Measurements from ENCODE around the gene NAAA. TPM values are rescaled to one million over a fixed set of nuclear protein-coding genes. Genes with fewer than 3 reads are reported as not detected.
"Not testable (repeated sequence)": the region's sequence is repeated elsewhere in the genome, so short reads cannot be mapped to it uniquely, and the experiment has no call there.

NAAA gene
- 28.0 TPM for total RNA-seq

GRCh38 chr4:75940692-75941253, at the start of gene NAAA:
Gene NAAA, minus strand, starts transcription at chr4:75941013. Its CDS starts 64 bp downstream, at chr4:75940949.
- DNase-seq (ENCODE audit: low spot score) = peak; percentile 81

GRCh38 chr4:75989846-75990528, 49.2 kb upstream of the NAAA start:
- DNase-seq (ENCODE audit: low spot score) = no peak

GRCh38 chr4:75985116-75985515, 44.3 kb upstream of the NAAA start:
- no peak for DNase-seq (ENCODE audit: low spot score)

GRCh38 chr4:75980576-75980975, 39.8 kb upstream of the NAAA start:
- no peak for DNase-seq (ENCODE audit: low spot score)

- no peak for DNase-seq (ENCODE audit: low spot score)
Observed at GRCh38 chr4:75976177-75976576, 35.4 kb upstream of the NAAA start.

GRCh38 chr4:75973766-75974165, 33.0 kb upstream of the NAAA start:
- no peak for DNase-seq (ENCODE audit: low spot score)

- no peak for DNase-seq (ENCODE audit: low spot score)
Observed at GRCh38 chr4:75968084-75968483, 27.3 kb upstream of the NAAA start.

GRCh38 chr4:75963558-75963957, 22.7 kb upstream of the NAAA start:
- no peak for DNase-seq (ENCODE audit: low spot score)

GRCh38 chr4:75962072-75962471, 21.3 kb upstream of the NAAA start:
- not testable (repeated sequence) for DNase-seq (ENCODE audit: low spot score)

- DNase-seq (ENCODE audit: low spot score) = not testable (repeated sequence)
Observed at GRCh38 chr4:75958546-75958945, 17.7 kb upstream of the NAAA start.

- DNase-seq (ENCODE audit: low spot score) = not testable (repeated sequence)
Observed at GRCh38 chr4:75954811-75955210, 14.0 kb upstream of the NAAA start.

GRCh38 chr4:75953509-75953908, 12.7 kb upstream of the NAAA start:
- DNase-seq (ENCODE audit: low spot score) = no peak

GRCh38 chr4:75950213-75950815, 9.5 kb upstream of the NAAA start:
- DNase-seq (ENCODE audit: low spot score) = no peak

GRCh38 chr4:75948822-75949444, 8.1 kb upstream of the NAAA start:
- DNase-seq (ENCODE audit: low spot score) = no peak

GRCh38 chr4:75939890-75940691, 722 bp downstream of the NAAA start:
- DNase-seq (ENCODE audit: low spot score) = peak; percentile 59

GRCh38 chr4:75935628-75936027, 5.2 kb downstream of the NAAA start:
- DNase-seq (ENCODE audit: low spot score) = no peak

- no peak for DNase-seq (ENCODE audit: low spot score)
Observed at GRCh38 chr4:75930152-75930551, 10.7 kb downstream of the NAAA start.

- not testable (repeated sequence) for DNase-seq (ENCODE audit: low spot score)
Observed at GRCh38 chr4:75924916-75925315, 15.9 kb downstream of the NAAA start.

GRCh38 chr4:75924309-75924827, 16.4 kb downstream of the NAAA start:
- no peak for DNase-seq (ENCODE audit: low spot score)

GRCh38 chr4:75922588-75922987, 18.2 kb downstream of the NAAA start:
- no peak for DNase-seq (ENCODE audit: low spot score)

- DNase-seq (ENCODE audit: low spot score) = no peak
Observed at GRCh38 chr4:75921910-75922309, 18.9 kb downstream of the NAAA start.

- no peak for DNase-seq (ENCODE audit: low spot score)
Observed at GRCh38 chr4:75920327-75920726, 20.5 kb downstream of the NAAA start.
